DOHH2 (cell line): ENCODE data around the gene EMILIN3.

Experiments used
- H3F3A ChIP-seq: fragments of 200-600 bp; sonication (generic), shearing (Covaris generic); 2 replicates; pipeline ENCODE4 v1.6.0; 2016; ENCODE audit warnings: antibody characterized with exemption, mild to moderate bottlenecking; ENCODE audit not compliant: control insufficient read depth, insufficient read depth
- H3K27ac ChIP-seq: fragments of 200-600 bp; sonication (generic); 2 replicates; pipeline ENCODE4 v1.5.1; 2014; ENCODE audit warnings: low read depth, mild to moderate bottlenecking, low read length, moderate library complexity
- H3K27me3 ChIP-seq: fragments of 200-600 bp; sonication (generic); 2 replicates; pipeline ENCODE4 v1.6.1; 2014; ENCODE audit warnings: mild to moderate bottlenecking, low read length, mixed read lengths; ENCODE audit not compliant: control insufficient read depth
- H3K36me3 ChIP-seq: fragments of 200-600 bp; sonication (generic); 2 replicates; pipeline ENCODE4 v1.6.1; 2014; ENCODE audit warnings: mild to moderate bottlenecking, low read length, moderate library complexity, mixed read lengths; ENCODE audit not compliant: control insufficient read depth
- H3K4me1 ChIP-seq: fragments of 200-600 bp; sonication (generic); 2 replicates; pipeline ENCODE4 v1.6.1; 2014; ENCODE audit warnings: mild to moderate bottlenecking, low read length, mixed read lengths; ENCODE audit not compliant: control insufficient read depth
- H3K4me2 ChIP-seq: fragments of 200-600 bp; sonication (generic); 2 replicates; pipeline ENCODE4 v1.6.0; 2014; ENCODE audit warnings: mild to moderate bottlenecking, low read length, moderate library complexity
- H3K4me3 ChIP-seq: fragments of 200-600 bp; sonication (generic); 2 replicates; pipeline ENCODE4 v1.5.1; 2014; ENCODE audit warnings: mild to moderate bottlenecking, low read length, mixed read lengths
- H3K79me2 ChIP-seq: fragments of 200-600 bp; sonication (generic); 2 replicates; pipeline ENCODE4 v1.6.1; 2014; ENCODE audit warnings: mild to moderate bottlenecking, low read length, mixed read lengths; ENCODE audit not compliant: control insufficient read depth
- H3K9me2 ChIP-seq: fragments of 200-600 bp; sonication (generic); replicated peaks from 2 replicates; pipeline ENCODE4 v1.6.1; 2014; ENCODE audit warnings: mild to moderate bottlenecking, low read length, mixed read lengths; ENCODE audit not compliant: control insufficient read depth
- H3K9me3 ChIP-seq: fragments of 200-600 bp; sonication (generic); 2 replicates; pipeline ENCODE4 v1.6.1; 2014; ENCODE audit warnings: antibody characterized with exemption, low read length, mixed read lengths; ENCODE audit not compliant: control insufficient read depth, insufficient read depth
- H4K20me1 ChIP-seq: fragments of 200-600 bp; sonication (generic); 2 replicates; pipeline ENCODE4 v1.6.0; 2014; ENCODE audit warnings: low read depth, mild to moderate bottlenecking, antibody characterized with exemption, low read length, moderate library complexity; ENCODE audit not compliant: control insufficient read depth, insufficient read depth
- CTCF ChIP-seq: fragments of 200-600 bp; sonication (generic); IDR thresholded peaks from one replicate; pipeline ENCODE4 v1.5.1; 2014; ENCODE audit warnings: antibody characterized with exemption, mild to moderate bottlenecking, low read depth, low read length; ENCODE audit not compliant: poor library complexity, severe bottlenecking
- EZH2phosphoT487 ChIP-seq: fragments of 200-600 bp; sonication (generic); IDR thresholded peaks from 2 replicates; pipeline ENCODE4 v1.6.1; 2017; ENCODE audit warnings: borderline replicate concordance, mild to moderate bottlenecking, antibody characterized with exemption, low read length, moderate library complexity, mixed read lengths

EMILIN3 gene

GRCh38 chr20:41408156-41408794, 41.7 kb upstream of the EMILIN3 start:
- no peak for TF ChIP-seq CTCF
- TF ChIP-seq EZH2phosphoT487 = no peak
- no peak overlapping the region for H3K27ac ChIP-seq
- H3K4me3 ChIP-seq = no peak overlapping the region
- H3K4me1 ChIP-seq = peaks cover 8% of the 10 kb centered on the region
- H3K9me2 ChIP-seq = no peaks in the 10 kb centered on the region
- no peak overlapping the region for H3K4me2 ChIP-seq
- H3K9me3 ChIP-seq = no peaks in the 10 kb centered on the region
- no peaks in the 10 kb centered on the region for H4K20me1 ChIP-seq
- no peaks in the 10 kb centered on the region for H3K27me3 ChIP-seq
- H3K79me2 ChIP-seq = no peaks in the 10 kb centered on the region
- no peaks in the 10 kb centered on the region for H3F3A ChIP-seq
- peaks cover 51% of the 10 kb centered on the region for H3K36me3 ChIP-seq

GRCh38 chr20:41407607-41408006, 41.0 kb upstream of the EMILIN3 start:
- Histone ChIP-seq H3K36me3 (peaks cover 45% of the 10 kb centered on the region), H4K20me1 (no peaks in the 10 kb centered on the region), H3K79me2 (no peaks in the 10 kb centered on the region), H3F3A (no peaks in the 10 kb centered on the region), H3K9me3 (no peaks in the 10 kb centered on the region), H3K27me3 (no peaks in the 10 kb centered on the region), H3K9me2 (no peaks in the 10 kb centered on the region), H3K4me1 (peaks cover 6% of the 10 kb centered on the region), H3K27ac (no peak overlapping the region), H3K4me3 (no peak overlapping the region), H3K4me2 (no peak overlapping the region)
- no peak for TF ChIP-seq EZH2phosphoT487
- TF ChIP-seq CTCF = no peak

- Histone ChIP-seq H3K27ac (no peak overlapping the region), H3K4me2 (no peak overlapping the region)
These were observed 40.4 kb upstream of the EMILIN3 start for GRCh38 chr20:41406896-41407444.

More at GRCh38 chr20:41406896-41407444, 40.4 kb upstream of the EMILIN3 start:
- no peaks in the 10 kb centered on the region for H3K27me3 ChIP-seq
- no peaks in the 10 kb centered on the region for H3K9me2 ChIP-seq
- H3K79me2 ChIP-seq = no peaks in the 10 kb centered on the region
- H3K36me3 ChIP-seq = peaks cover 40% of the 10 kb centered on the region
- H4K20me1 ChIP-seq = no peaks in the 10 kb centered on the region
- no peak overlapping the region for H3K4me3 ChIP-seq
- TF ChIP-seq EZH2phosphoT487 = no peak
- no peak for TF ChIP-seq CTCF
- H3F3A ChIP-seq = no peaks in the 10 kb centered on the region
- H3K9me3 ChIP-seq = no peaks in the 10 kb centered on the region
- peaks cover 6% of the 10 kb centered on the region for H3K4me1 ChIP-seq
